IPS DF 6.9 (cell line): ENCODE data around the gene ZCCHC14.
"Not testable (repeated sequence)": the region's sequence is repeated elsewhere in the genome, so short reads cannot be mapped to it uniquely, and the experiment has no call there.

Experiments used
- DNase-seq: peaks from one replicate; pipeline ENCODE4 v3.0.0-alpha.2; 2013; ENCODE audit warnings: low read depth, low spot score
- H3K27ac ChIP-seq: one replicate; pipeline ENCODE4 v1.5.1; 2013; ENCODE audit warnings: low read length, control low read depth
- H3K27me3 ChIP-seq: 2 replicates; pipeline ENCODE4 v1.6.1; 2013; ENCODE audit warnings: mild to moderate bottlenecking, low read length; ENCODE audit not compliant: control insufficient read depth, insufficient read depth
- H3K36me3 ChIP-seq: 2 replicates; pipeline ENCODE4 v1.6.1; 2013; ENCODE audit warnings: low read length; ENCODE audit not compliant: control insufficient read depth, insufficient read depth
- H3K4me1 ChIP-seq: 2 replicates; pipeline ENCODE4 v1.6.1; 2013; ENCODE audit warnings: low read length; ENCODE audit not compliant: control insufficient read depth, insufficient read depth
- H3K4me3 ChIP-seq: 2 replicates; pipeline ENCODE4 v1.5.1; 2013; ENCODE audit warnings: mild to moderate bottlenecking, low read length
- H3K9me3 ChIP-seq: 2 replicates; pipeline ENCODE4 v1.6.1; 2013; ENCODE audit warnings: low read length, inconsistent platforms; ENCODE audit not compliant: control insufficient read depth, insufficient read depth
- WGBS: extraction: QIAGEN DNeasy Blood & Tissue Kit; methylation state at CpG from one replicate; pipeline ENCODE4 v1.1.7; 2013; ENCODE audit warnings: mixed read lengths, missing lambda C conversion rate; ENCODE audit not compliant: insufficient read length, insufficient coverage; 5-methylcytosine and 5-hydroxymethylcytosine counted together

The ZCCHC14 gene

DNA sequence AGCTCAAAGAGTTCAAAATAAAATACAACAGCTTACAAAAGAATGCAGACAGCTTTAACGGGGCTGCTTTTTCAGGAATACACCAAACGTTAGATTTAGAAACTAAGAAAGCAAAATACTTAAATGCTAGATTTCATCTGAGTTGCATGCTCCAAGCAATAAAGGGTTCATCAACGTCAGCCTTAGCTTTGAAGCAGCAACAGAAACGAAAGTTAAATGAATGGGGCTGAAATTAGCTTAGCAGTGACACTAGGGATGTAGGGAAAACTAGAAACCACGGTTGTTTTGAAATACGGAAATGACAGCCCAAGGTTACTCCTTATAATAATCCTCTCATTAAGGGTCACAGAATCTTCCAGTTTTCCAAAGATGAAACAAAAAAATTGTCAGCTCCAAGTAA, 3.9 kb downstream of the ZCCHC14 start:
- not testable (repeated sequence) for H3K4me3 ChIP-seq

GRCh38 chr16:87487361-87487924, 5.4 kb downstream of the ZCCHC14 start:
- no peak overlapping the region for H3K27ac ChIP-seq
- WGBS: no CpG with 5 or more reads among the region's 24 CpGs

More for the DNA sequence above, 3.9 kb downstream of the ZCCHC14 start:
- not testable (repeated sequence) for H3K36me3 ChIP-seq, H3K27me3 ChIP-seq, H3K4me1 ChIP-seq, H3K9me3 ChIP-seq, DNase-seq, H3K27ac ChIP-seq
- no CpG with 5 or more reads among the region's 6 CpGs for WGBS

GRCh38 chr16:87486713-87487247, 6.0 kb downstream of the ZCCHC14 start:
- H3K36me3 ChIP-seq: no peaks in the 10 kb centered on the region; the same call in 1 of the 2 replicates
- H3K27ac ChIP-seq: no peak overlapping the region
- H3K4me1 ChIP-seq: peaks cover 4% of the 10 kb centered on the region
- no peak overlapping the region for H3K4me3 ChIP-seq
- H3K27me3 ChIP-seq: no peaks in the 10 kb centered on the region
- DNase-seq: no peak
- H3K9me3 ChIP-seq: no peaks in the 10 kb centered on the region
- no CpG with 5 or more reads among the region's 5 CpGs for WGBS

More at GRCh38 chr16:87487361-87487924, 5.4 kb downstream of the ZCCHC14 start:
- Histone ChIP-seq H3K27me3 (no peaks in the 10 kb centered on the region), H3K36me3 (no peaks in the 10 kb centered on the region; the same call in 1 of the 2 replicates), H3K9me3 (no peaks in the 10 kb centered on the region), H3K4me1 (peaks cover 4% of the 10 kb centered on the region), H3K4me3 (peak overlapping the region; percentile 3; the same call in 1 of the 2 replicates)
- peak; percentile 16 for DNase-seq

- Histone ChIP-seq H3K4me3 (no peak overlapping the region), H3K9me3 (no peaks in the 10 kb centered on the region), H3K36me3 (no peaks in the 10 kb centered on the region), H3K27me3 (no peaks in the 10 kb centered on the region), H3K27ac (no peak overlapping the region), H3K4me1 (no peaks in the 10 kb centered on the region)
- no peak for DNase-seq
- WGBS: no CpG with 5 or more reads among the region's 8 CpGs
These were observed 6.5 kb downstream of the ZCCHC14 start for GRCh38 chr16:87486282-87486681.

DNA sequence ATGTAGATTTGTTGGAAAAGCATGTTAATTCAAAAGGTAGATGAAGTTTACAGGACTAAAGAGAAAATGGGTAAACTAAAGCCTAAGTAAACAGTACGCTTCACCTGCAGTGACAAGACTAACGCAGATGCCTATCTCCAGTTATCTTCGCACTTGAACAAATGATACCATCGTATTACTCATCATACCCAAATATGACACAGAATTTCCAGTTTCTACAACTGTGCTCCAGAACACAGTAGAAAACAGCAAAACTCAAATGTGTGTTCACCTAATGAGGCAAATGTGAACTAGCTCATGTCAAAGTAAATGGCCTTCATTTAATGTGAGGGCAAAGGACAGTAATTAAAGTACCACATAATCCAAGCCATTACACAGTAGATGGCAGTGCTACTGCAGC, 7.0 kb downstream of the ZCCHC14 start:
- not testable (repeated sequence) for H3K9me3 ChIP-seq, H3K4me3 ChIP-seq, H3K4me1 ChIP-seq, DNase-seq, H3K27me3 ChIP-seq, H3K27ac ChIP-seq, H3K36me3 ChIP-seq
- WGBS: no CpG with 5 or more reads among the region's 4 CpGs

GRCh38 chr16:87484487-87485331, 8.1 kb downstream of the ZCCHC14 start:
- WGBS: 100% methylated on average over 3 of the region's 22 CpGs
- Histone ChIP-seq H3K36me3 (no peaks in the 10 kb centered on the region), H3K27ac (no peak overlapping the region), H3K9me3 (no peaks in the 10 kb centered on the region), H3K27me3 (no peaks in the 10 kb centered on the region), H3K4me3 (no peak overlapping the region), H3K4me1 (no peaks in the 10 kb centered on the region)
- no peak for DNase-seq

- no peak overlapping the region for H3K4me3 ChIP-seq
- no peaks in the 10 kb centered on the region for H3K4me1 ChIP-seq
- no peaks in the 10 kb centered on the region for H3K9me3 ChIP-seq
- H3K36me3 ChIP-seq: no peaks in the 10 kb centered on the region
- no peaks in the 10 kb centered on the region for H3K27me3 ChIP-seq
- DNase-seq: no peak
- H3K27ac ChIP-seq: no peak overlapping the region
- WGBS: no CpG with 5 or more reads among the region's 5 CpGs
These were observed 9.3 kb downstream of the ZCCHC14 start for GRCh38 chr16:87483481-87483880.

GRCh38 chr16:87482670-87483069, 10.2 kb downstream of the ZCCHC14 start:
- not testable (repeated sequence) for H3K4me1 ChIP-seq, H3K36me3 ChIP-seq, H3K27ac ChIP-seq, H3K27me3 ChIP-seq, DNase-seq, H3K9me3 ChIP-seq, H3K4me3 ChIP-seq
- no CpG with 5 or more reads among the region's 6 CpGs for WGBS

- no peak overlapping the region for H3K27ac ChIP-seq
- no CpG with 5 or more reads among the region's 9 CpGs for WGBS
- H3K9me3 ChIP-seq: no peaks in the 10 kb centered on the region
- H3K4me1 ChIP-seq: 0 out of 2 replicates have a peak, but pooled peaks cover 2% of the 10 kb centered on the region
- no peak for DNase-seq
- no peak overlapping the region for H3K4me3 ChIP-seq
- H3K36me3 ChIP-seq: no peaks in the 10 kb centered on the region
- no peaks in the 10 kb centered on the region for H3K27me3 ChIP-seq
These were observed 10.6 kb downstream of the ZCCHC14 start for GRCh38 chr16:87482266-87482665.

DNA sequence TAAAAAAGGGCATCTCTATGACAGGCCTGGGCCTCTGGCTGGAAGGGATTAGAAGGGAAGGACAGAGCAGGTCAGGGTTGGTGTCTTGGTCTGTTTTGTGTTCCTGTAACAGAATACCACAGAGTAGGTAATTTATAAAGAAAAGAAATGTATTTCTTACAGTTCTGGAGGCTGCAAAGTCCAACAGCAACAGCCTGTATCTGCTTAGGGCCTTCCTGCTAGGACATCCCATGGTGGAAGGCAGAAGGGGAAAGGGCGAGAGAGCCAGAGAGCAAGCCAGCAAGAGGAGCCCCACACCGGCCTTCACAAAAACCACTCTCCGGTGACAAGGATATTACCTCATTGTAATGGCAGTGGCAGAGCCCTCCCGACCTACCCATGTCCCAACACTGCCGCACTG, 11.1 kb downstream of the ZCCHC14 start:
- H3K36me3 ChIP-seq, H3K4me3 ChIP-seq, DNase-seq, H3K4me1 ChIP-seq, H3K9me3 ChIP-seq, H3K27ac ChIP-seq, H3K27me3 ChIP-seq: not testable (repeated sequence)
- WGBS: no CpG with 5 or more reads among the region's 5 CpGs
